ENCODE data around the gene DICER1.

The DICER1 gene

DNA sequence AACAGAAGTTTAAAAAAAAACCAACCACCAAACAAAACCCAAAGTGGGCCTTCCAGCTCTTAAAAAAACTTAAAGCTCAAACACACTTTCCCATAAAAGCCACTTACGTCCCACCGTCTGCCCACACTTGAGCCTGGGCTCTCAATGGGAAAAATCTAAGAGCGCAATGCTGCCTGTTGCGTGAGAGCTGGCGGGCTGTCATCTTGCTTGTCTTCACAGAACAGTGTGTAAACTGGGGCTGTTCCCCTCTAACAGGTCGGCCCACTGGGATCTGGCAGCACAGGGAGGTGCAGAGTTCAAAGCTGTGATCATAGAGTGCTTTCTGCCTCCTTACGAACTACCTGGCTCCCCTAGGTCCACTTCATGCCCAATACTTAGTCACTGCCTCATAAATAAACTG lies 80.0 kb downstream of the DICER1 start:
- no peak for DNase-seq (ENCODE audit: low read depth)

- DNase-seq (ENCODE audit: low read depth), result no peak
Observed at GRCh38 chr14:95075789-95076188, 81.5 kb downstream of the DICER1 start.

GRCh38 chr14:95073947-95074346 lies 83.4 kb downstream of the DICER1 start:
- no peak for DNase-seq (ENCODE audit: low read depth)

DNA sequence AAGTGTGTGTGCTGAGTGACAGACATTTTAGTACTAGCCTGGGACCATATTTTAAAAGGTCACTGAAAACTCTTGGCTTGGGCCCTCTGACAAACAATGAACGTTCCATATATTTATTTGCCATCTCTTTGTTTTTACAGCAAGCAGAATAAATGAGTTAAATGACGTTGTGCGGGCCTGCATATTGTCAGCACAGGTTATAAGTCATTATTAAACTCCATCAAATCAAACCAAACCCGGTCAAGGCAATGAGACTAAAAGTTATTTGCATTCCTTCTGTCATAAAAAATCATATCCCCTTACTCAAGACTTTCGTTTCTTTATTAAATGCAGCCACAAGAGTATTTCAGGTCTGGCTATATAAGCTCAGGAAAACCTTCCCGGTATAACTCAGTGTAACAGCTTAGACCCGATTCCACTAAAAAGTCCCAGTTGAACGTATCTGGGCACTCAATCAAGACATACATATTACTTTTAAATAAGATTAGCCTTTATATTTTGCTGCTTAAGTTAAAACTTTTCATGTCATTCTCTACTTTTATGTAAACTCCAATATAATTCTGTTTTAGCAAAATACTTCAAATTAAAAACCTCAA lies 84.9 kb downstream of the DICER1 start:
- DNase-seq (ENCODE audit: low read depth), result no peak

DNA sequence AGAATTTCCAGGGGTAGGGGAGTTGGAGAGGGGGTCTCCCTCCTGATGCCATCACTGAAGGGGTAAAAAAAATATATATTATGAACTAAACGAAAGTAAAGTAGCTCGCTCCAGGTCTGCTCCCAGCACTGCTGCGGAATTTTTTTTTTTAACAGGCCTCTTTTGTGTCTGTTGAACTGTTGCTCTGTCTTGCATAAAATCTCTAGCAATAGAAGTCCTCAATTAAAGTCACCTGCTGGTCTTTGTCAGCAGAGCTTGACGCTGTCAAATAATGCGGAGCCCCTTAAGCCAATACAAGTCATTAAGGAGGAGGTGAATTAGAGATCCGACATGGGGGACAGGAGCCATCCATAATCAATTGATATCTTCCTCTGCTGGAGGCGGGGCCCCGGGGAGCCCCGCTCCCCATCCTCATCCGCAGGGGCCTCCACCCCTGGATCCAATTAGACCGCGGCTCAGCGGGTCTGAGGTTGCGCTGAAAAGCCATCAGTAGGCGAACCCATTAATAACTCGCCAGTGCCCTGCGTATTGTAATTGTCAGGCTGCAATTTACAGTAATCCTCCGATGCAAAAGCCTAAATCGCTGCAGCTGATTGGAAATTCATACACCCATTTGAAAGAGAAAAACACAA lies 85.6 kb downstream of the DICER1 start:
- no peak for DNase-seq (ENCODE audit: low read depth)

GRCh38 chr14:95070748-95071435 lies 86.4 kb downstream of the DICER1 start:
- DNase-seq (ENCODE audit: low read depth), result no peak

DNA sequence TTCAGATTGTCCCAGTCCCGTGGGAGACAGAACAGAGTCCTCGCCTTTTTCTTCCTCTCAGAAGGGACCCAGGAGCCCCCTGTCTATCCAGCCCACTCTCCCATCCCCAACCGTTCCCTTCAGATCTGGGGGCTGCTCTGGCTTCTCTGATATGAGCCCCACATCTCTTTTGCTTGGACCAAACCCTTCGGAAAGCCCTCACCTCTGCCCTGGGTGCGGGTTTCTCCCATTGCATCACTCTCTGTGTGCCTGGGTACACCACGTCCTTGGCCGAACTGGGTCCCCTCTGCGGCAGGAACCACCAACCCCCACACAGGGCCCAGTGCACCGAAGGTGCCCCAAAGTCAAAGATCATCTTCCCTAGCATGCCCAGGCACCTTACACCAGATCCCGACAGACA lies 87.8 kb downstream of the DICER1 start:
- no peak for DNase-seq (ENCODE audit: low read depth)

DNA sequence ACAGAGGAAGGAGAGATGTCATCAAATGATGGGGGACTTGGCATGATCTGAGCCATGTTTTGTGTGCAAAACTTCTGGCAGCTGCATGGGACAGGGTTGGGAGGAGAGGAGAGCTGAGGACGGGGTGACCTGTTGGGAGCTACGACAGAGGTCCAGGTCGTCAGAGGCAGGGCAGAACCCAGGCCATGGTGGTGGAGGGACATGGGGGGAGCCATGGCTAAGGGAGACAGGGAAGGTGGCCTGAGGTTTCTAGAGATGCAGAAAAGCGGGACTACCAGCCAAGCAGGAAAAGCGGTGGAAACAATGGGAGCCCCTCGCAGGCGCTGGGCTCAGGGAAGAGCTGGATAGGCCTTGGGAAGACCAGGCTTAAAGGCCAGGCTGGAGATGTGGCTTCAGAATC lies 88.3 kb downstream of the DICER1 start:
- DNase-seq (ENCODE audit: low read depth), result no peak

DNA sequence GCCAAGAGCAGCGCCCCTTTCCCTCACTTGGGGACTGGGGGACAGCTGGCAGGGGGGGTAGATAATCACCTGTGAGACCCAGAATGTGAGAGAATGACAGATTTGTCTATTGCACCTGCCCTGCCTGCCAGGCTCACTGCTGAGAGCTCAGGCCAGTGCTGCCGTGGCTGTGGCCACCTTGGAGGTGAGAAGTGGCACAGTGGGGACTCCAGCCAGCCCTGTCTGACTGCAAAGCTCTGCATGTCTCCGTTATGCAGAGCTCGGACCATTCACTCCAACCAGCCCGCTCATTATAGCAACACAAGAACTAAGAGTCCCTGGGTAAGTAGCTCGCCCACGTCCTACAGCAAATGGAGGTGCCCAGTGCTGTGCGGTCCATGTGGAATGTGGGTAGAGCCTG lies 88.8 kb downstream of the DICER1 start:
- DNase-seq (ENCODE audit: low read depth), result no peak

GRCh38 chr14:95068080-95068479 lies 89.2 kb downstream of the DICER1 start:
- DNase-seq (ENCODE audit: low read depth), result no peak

DNA sequence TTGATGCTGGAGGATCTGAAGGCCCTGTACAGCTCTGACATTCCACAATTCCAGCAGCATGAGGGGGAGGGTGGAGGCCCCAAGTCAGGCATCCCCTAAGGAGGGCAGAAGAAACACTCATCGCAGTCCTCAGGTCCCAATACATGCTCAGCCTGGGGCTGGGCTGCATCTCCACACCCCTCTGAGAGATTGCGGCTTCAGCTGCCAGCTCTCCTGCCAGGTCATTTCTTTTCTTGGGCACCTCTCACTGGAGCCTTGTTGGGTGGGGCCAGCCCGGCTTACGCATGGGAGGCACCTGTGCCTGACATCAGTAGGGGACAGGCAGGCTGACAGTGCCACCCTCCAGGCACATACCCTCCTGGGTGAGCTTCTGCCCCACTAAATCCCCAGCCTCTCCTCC lies 89.8 kb downstream of the DICER1 start:
- DNase-seq (ENCODE audit: low read depth), result no peak

GRCh38 chr14:95066427-95066986 lies 90.8 kb downstream of the DICER1 start:
- no peak for DNase-seq (ENCODE audit: low read depth)

GRCh38 chr14:95065411-95065810 lies 91.9 kb downstream of the DICER1 start:
- no peak for DNase-seq (ENCODE audit: low read depth)

DNA sequence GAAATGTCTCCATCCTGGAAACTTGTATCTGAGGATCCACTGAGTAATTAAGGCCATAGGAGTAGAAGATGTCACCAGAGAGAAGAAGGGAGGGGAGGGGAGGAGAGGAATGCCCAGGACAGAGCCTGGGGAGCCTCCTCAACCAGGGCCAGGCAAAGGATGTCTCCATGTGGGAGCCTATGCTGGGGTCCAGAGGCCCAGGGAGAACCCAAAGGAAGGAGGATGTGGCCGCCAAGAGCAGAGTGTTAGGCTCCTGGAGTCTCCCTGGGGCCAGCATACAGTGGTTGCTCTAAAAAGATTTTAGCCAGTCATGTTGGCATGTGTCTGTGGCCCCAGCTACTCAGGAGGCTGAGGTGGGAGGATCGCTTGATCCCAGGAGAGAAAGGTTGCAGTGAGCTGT lies 92.6 kb downstream of the DICER1 start:
- DNase-seq (ENCODE audit: low read depth), result no peak

- no peak for DNase-seq (ENCODE audit: low read depth)
Observed at GRCh38 chr14:95064256-95064655, 93.1 kb downstream of the DICER1 start.

- DNase-seq (ENCODE audit: low read depth), result no peak
Observed at GRCh38 chr14:95063391-95063790, 93.9 kb downstream of the DICER1 start.

DNA sequence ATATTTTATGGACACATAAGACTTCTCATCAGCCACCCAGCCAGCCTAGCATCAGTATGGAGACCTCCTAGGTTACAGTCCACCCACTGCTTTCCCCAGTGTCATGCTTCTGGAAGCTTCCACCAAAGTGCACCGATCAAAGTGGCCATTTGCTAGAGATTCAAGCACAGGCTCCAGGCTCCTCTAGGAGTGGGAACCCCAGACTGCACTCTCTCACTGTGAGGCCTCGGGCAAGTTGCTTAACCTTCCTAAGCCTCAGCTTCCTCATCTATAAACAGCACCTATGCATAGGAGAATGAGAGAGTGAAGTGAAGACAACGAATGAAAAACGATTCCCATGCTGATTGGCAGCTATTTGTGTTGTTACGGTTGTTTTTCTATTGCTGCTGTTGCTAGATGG lies 94.4 kb downstream of the DICER1 start:
- DNase-seq (ENCODE audit: low read depth), result no peak

- DNase-seq (ENCODE audit: low read depth), result no peak
Observed at GRCh38 chr14:95062220-95062619, 95.1 kb downstream of the DICER1 start.

- DNase-seq (ENCODE audit: low read depth), result no peak
Observed at GRCh38 chr14:95061317-95062093, 95.8 kb downstream of the DICER1 start.

GRCh38 chr14:95059126-95059525 lies 98.2 kb downstream of the DICER1 start:
- DNase-seq (ENCODE audit: low read depth), result no peak

DNA sequence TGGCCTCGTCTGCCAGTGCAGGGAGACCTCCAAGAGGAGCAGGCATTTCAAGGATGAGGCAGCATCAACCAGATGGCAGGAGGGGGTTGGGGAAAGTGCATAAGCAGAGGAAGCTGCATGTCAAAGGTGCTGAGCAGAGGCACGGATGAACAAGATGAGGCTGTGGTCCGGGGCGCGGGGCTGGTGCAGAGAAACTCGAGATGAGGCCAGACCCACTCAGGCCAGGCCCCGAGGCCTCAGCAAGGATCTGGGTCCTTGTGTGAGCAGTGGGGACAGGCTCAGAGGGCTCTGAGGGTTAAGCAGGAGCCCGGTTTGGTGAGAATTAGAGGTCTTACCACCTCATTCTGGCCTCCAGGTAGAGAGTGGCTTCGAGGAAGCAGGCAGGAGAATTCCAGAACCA lies 98.8 kb downstream of the DICER1 start:
- DNase-seq (ENCODE audit: low read depth), result no peak

GRCh38 chr14:95057851-95058250 lies 99.5 kb downstream of the DICER1 start:
- DNase-seq (ENCODE audit: low read depth), result no peak

GRCh38 chr14:95057147-95057546 lies 100.2 kb downstream of the DICER1 start:
- no peak for DNase-seq (ENCODE audit: low read depth)
